ENCODE measurements around the gene PLXDC2. TPM values are rescaled to one million over a fixed set of nuclear protein-coding genes. Genes with fewer than 3 reads are reported as not detected.

PLXDC2 gene
- total RNA-seq, 3 donors from 2014 or later (not counting 1 experiment from before 2014, with no cell fraction given): 16.9 to 22.9 (median 21.6) TPM

- no peak for ATAC-seq
- peaks cover 12 to 19% of the 10 kb centered on the region in 2 donors for H3K4me1 Mint-ChIP-seq
- Histone ChIP-seq H3K9me3 (ENCODE audit: control insufficient read depth, insufficient read depth, low read length) (no peaks in the 10 kb centered on the region), H3K36me3 (ENCODE audit: control insufficient read depth, insufficient read depth, low read length) (no peaks in the 10 kb centered on the region), H3K27me3 (ENCODE audit: control insufficient read depth, insufficient read depth, low read length) (no peaks in the 10 kb centered on the region), H3K27ac (ENCODE audit: low read length) (no peak overlapping the region), H3K4me3 (ENCODE audit: low read length) (no peak overlapping the region), H3K4me1 (ENCODE audit: control insufficient read depth, insufficient read depth, low read length) (no peaks in the 10 kb centered on the region)
- H3K4me3 Mint-ChIP-seq: no peak overlapping the region
- H3K9me3 Mint-ChIP-seq: peaks cover 0 to 2% of the 10 kb centered on the region in 2 donors
- intact Hi-C loops (cut with micrococcal nuclease): no loop called here
- TF ChIP-seq CTCF (IDR thresholded peaks at IDR 0.05): no peak
- 87% methylated on average over 2 of the region's 2 CpGs for WGBS (ENCODE audit: insufficient coverage)
- H3K27me3 Mint-ChIP-seq (ENCODE audit: low read depth in 2 of 2): no peaks in the 10 kb centered on the region
- DNase-seq: no peak
- no peak overlapping the region for H3K27ac Mint-ChIP-seq
- H3K36me3 Mint-ChIP-seq: no peaks in the 10 kb centered on the region
Measured at GRCh38 chr10:20013991-20014750, 197.9 kb downstream of the PLXDC2 start.

DNA sequence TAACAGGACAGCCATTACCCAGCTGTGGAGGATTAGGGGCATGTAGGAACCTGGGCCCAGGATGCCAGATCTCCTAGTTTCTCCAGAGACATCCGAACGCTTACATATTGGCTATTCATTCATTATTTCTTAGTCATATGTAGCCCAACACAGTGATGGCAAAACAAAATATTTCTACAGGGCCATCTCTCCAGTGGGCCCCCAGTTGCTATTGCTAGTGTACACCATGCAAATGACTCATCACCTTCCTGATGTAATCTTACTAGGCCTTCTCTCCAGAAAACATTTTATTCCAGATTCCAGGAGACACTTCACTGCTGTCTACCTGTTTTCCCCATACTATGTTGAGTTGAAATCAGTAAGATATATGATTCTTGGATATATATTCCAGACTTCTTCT lies 201.7 kb downstream of the PLXDC2 start:
- H3K27ac ChIP-seq (ENCODE audit: low read length): no peak overlapping the region
- Mint-ChIP-seq H3K27ac (no peak overlapping the region), H3K9me3 (peaks cover 0 to 2% of the 10 kb centered on the region in 2 donors), H3K36me3 (no peaks in the 10 kb centered on the region), H3K4me3 (no peak overlapping the region), H3K27me3 (ENCODE audit: low read depth in 2 of 2) (no peaks in the 10 kb centered on the region), H3K4me1 (peaks cover 12 to 24% of the 10 kb centered on the region in 2 donors)
- no peaks in the 10 kb centered on the region for H3K27me3 ChIP-seq (ENCODE audit: control insufficient read depth, insufficient read depth, low read length)
- DNase-seq (no peak), ATAC-seq (no peak)
- H3K4me1 ChIP-seq (ENCODE audit: control insufficient read depth, insufficient read depth, low read length): no peaks in the 10 kb centered on the region
- intact Hi-C loops (cut with micrococcal nuclease): no loop called here
- no peak for TF ChIP-seq CTCF (IDR thresholded peaks at IDR 0.05)
- no peaks in the 10 kb centered on the region for H3K36me3 ChIP-seq (ENCODE audit: control insufficient read depth, insufficient read depth, low read length)
- H3K4me3 ChIP-seq (ENCODE audit: low read length): no peak overlapping the region
- no peaks in the 10 kb centered on the region for H3K9me3 ChIP-seq (ENCODE audit: control insufficient read depth, insufficient read depth, low read length)
- 95% methylated on average over 2 of the region's 2 CpGs for WGBS (ENCODE audit: insufficient coverage)

DNA sequence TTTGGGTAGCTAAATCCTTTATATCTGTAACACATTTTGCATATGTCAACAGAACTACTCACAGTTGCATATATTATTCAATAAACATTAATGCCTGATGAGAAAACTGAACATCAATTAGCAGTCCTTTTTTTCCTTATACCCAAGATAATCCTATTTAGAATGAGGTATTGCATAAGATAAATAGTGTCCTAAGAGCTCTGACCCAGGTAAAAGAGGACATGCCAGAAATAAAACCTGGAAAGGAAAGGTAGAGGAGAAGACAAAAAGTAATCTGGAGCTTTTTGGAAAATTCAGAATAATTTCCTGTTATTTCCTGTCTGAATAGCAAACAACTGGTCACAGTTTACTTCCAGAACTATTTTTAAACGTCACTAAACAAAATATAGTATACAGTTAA lies 204.4 kb downstream of the PLXDC2 start:
- DNase-seq (no peak), ATAC-seq (no peak)
- no CpG with 5 or more reads among the region's 1 CpG for WGBS (ENCODE audit: insufficient coverage)
- no peak for TF ChIP-seq CTCF (IDR thresholded peaks at IDR 0.05)
- H3K27me3 Mint-ChIP-seq (ENCODE audit: low read depth in 2 of 2): no peaks in the 10 kb centered on the region
- Histone ChIP-seq H3K27ac (ENCODE audit: low read length) (no peak overlapping the region), H3K27me3 (ENCODE audit: control insufficient read depth, insufficient read depth, low read length) (no peaks in the 10 kb centered on the region), H3K4me3 (ENCODE audit: low read length) (no peak overlapping the region), H3K4me1 (ENCODE audit: control insufficient read depth, insufficient read depth, low read length) (no peaks in the 10 kb centered on the region), H3K9me3 (ENCODE audit: control insufficient read depth, insufficient read depth, low read length) (no peaks in the 10 kb centered on the region), H3K36me3 (ENCODE audit: control insufficient read depth, insufficient read depth, low read length) (no peaks in the 10 kb centered on the region)
- H3K4me3 Mint-ChIP-seq: no peak overlapping the region
- no peaks in the 10 kb centered on the region for H3K36me3 Mint-ChIP-seq
- no peaks in the 10 kb centered on the region for H3K9me3 Mint-ChIP-seq
- peaks cover 12 to 18% of the 10 kb centered on the region in 2 donors for H3K4me1 Mint-ChIP-seq
- intact Hi-C loops (cut with micrococcal nuclease): no loop called here
- no peak overlapping the region for H3K27ac Mint-ChIP-seq

DNA sequence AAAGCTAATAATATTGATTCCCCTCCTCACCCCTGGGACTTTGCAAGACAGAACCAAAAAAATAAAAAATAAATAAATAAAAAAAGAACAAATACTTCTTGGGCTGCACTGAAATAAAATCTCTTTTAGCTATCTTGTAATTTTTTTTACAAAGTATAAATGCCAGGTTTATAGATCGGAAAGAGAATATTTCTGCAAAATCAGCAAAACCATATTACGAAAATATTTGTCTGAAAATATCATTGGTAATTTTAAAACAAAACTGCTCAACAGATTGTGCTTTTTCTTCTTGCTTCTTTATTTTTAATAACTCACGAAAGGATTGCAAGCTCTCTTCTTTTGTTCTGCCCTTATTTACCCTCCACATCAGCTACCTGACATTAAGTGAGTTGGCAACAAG lies 213.3 kb downstream of the PLXDC2 start:
- intact Hi-C loops (cut with micrococcal nuclease): no loop called here
- H3K27ac Mint-ChIP-seq: no peak overlapping the region
- H3K36me3 Mint-ChIP-seq: no peaks in the 10 kb centered on the region
- no peak overlapping the region for H3K4me3 Mint-ChIP-seq
- TF ChIP-seq CTCF (IDR thresholded peaks at IDR 0.05): no peak
- WGBS (ENCODE audit: insufficient coverage): 89% methylated on average over 2 of the region's 3 CpGs
- Histone ChIP-seq H3K4me1 (ENCODE audit: control insufficient read depth, insufficient read depth, low read length) (no peaks in the 10 kb centered on the region), H3K4me3 (ENCODE audit: low read length) (no peak overlapping the region), H3K9me3 (ENCODE audit: control insufficient read depth, insufficient read depth, low read length) (no peaks in the 10 kb centered on the region), H3K27me3 (ENCODE audit: control insufficient read depth, insufficient read depth, low read length) (no peaks in the 10 kb centered on the region), H3K27ac (ENCODE audit: low read length) (no peak overlapping the region), H3K36me3 (ENCODE audit: control insufficient read depth, insufficient read depth, low read length) (no peaks in the 10 kb centered on the region)
- H3K27me3 Mint-ChIP-seq (ENCODE audit: low read depth in 2 of 2): no peaks in the 10 kb centered on the region
- no peak for ATAC-seq
- DNase-seq: no peak
- no peaks in the 10 kb centered on the region for H3K4me1 Mint-ChIP-seq
- H3K9me3 Mint-ChIP-seq: no peaks in the 10 kb centered on the region

Measured in natural killer cell (primary cell).